Kidney tubule cell (primary cell): Measurements from ENCODE around the gene ANKUB1.

Experiments
- DNase-seq: peaks from one replicate; pipeline ENCODE4 v3.0.0-alpha.2; 2018; ENCODE audit warnings: low spot score

ANKUB1 gene

DNA sequence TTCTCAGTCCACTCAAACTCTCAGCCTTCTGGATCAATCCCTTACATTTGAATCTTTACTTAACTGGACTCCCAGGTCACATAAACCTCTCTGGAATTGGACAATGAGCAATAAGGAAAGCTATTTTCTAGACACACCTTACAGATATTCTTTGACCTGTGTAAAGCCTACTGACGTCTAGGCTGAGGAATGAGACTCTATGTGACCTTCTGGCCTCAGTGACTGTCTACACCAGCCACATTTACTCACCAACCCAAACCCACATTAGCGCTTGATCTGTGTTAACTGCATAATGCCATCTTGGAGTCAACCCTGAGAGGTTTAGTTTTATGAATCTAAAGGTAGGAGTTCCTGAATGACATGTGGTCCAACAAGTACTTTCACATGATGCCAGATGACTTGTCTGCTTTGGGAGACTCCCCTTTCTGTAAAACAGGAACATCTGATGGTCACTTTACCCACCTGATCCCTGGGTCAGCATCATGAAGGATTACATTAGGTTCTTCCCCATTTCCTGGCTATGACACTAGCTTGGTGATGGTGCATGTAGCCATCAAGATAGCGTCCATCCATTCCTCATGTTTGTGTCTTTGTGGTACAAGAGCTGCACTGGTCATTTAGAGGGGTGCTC lies 28.7 kb downstream of the ANKUB1 start:
- DNase-seq = peak; percentile 61

DNA sequence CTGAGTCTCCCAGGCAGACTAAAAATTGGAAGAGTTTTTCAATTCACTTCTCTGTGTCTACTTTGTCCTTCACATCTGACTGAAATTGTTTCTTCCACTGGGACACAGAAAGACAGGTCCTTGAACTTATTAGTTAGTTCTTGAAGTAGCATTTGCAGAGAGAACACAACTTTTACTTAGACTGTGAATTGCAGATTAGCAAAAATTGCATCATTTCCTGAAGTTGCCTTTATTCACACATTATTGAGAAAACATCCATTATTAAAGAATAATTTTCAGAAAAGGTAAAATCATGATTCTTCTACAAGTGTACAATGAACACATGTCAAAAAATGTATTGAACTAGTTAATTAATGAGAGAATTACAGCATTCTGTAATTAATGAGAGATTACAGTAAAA lies 38.6 kb downstream of the ANKUB1 start:
- DNase-seq = no peak

DNA sequence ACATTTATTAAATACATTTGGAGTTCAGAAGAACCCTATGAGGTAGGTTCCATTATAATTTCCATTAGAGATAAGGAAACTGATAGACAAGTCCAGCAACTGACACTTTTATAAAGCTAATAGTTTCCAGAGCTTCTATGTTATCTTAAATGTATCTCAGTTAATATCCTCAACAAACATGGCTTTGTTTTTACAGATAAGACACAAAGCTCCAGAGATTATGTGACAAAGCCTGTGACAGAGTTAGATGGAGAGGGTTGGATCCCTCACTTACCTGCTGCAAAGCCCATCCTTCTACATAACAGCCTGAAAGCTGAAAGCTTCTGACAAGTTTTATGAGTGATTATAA lies 39.6 kb downstream of the ANKUB1 start:
- no peak for DNase-seq

DNA sequence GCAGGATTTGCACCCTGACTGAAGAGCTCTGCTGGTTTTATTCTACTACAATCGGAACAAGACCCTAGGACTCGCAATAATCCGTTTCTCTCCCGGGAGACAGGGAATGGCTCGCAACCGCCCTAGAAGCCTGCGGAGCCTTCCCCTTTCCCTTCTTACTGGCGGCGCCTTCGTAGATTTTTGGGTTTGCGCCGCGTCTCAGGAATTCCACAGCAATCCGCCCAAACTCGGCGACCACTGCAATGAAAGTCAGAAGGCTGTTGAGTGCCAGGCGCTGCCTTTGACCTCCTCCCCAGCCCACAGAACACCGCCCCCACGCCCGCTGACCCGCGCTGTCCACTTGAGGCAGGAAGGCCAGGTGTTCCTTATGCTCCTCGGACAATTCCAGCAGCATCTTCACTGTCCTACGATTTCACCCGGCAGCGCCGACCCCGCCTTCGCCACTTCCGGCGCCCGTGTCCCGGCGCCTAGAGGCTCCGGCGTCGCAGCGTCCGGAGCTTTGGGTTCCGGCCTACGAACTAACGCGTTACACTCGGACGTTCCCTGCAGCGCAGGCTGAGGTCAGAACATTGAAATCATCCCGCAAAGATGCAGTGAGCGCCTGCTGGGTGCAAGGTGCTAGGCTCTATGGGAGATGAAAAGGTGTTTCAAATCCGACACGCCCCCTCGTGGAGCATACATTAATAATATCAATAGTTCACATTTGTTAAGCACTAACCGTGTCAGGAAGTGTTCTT lies 40.1 kb downstream of the ANKUB1 start, which contains the start of gene COMMD2:
TSS of gene COMMD2 (minus strand) at position 439 of the 737 bp plus-strand sequence. CDS start at position 394, 45 bp downstream.
- peak; percentile 95 for DNase-seq

DNA sequence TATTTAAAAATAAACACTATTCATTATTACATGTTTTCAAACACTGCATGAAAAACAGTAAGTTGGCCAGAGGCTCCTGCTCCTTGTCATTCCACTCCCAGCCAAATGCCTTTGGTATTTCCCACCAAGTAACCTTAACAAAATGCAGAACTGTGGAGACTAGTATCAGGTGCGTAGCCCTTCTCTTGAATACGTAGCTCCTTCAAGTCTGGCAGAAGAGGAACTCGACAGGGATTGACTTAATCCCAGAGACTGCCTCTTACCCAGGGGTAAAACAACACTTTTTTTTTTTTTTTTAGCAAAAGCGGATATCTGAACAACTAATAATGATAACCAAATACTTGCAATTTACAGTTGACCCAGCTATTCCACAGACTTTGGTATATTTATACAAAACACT lies 40.8 kb downstream of the ANKUB1 start:
- no peak for DNase-seq

DNA sequence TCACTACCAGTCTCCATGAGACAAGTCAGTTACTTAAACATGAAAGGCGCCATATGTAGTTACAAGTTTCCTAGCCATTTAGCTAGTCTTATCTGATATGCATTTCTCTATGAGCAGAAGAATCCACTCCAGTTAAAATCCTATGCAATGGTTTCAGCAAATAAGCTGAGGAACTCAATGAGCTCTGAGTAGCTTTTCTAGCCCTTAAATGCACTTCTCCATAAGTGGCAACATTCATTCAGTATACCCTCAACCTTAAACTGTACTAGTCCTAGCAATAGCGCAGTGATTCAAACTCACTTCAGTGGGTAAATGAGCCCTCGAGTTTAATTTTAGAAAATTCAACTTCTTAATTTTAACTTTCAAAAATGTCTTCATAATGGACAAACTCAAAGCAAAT lies 47.7 kb downstream of the ANKUB1 start:
- no peak for DNase-seq

DNA sequence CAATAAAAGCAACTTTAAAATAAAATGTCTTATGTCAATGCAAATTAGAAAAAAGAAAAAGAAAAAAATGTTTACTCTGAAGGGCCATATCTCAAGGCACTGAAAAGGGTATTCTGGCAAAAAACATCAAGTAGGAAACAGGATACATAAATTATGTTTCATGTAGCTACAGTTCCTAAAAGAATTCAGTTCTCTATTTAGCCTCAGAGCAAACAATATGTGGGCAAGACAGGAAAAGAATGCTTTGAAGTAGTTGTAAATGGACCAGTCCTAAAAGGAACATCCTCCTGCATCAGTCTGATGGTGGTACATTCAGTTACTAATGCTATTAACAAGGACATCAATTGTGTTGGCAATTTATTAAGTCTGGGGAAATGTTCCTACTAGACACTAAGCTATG lies 48.2 kb downstream of the ANKUB1 start:
- DNase-seq = no peak

DNA sequence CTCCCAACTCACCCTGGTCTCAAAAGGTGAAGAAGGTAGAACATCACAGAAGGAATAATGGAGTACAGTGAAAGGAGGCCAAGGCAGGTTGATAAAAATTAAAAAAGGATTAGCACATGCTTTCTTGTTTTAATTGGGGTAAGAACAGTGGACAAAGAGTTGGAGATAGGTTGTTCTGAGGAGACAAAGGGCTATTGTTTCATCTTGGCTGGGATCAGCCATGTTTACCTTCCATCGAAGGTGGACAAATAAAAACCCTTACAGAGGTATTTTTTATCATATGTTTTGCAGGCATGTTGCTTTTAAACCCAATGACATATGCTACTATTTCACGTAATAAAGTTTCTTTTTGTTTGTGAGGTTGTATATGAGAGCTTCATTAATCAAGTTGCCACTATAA lies 53.0 kb downstream of the ANKUB1 start:
- no peak for DNase-seq

DNA sequence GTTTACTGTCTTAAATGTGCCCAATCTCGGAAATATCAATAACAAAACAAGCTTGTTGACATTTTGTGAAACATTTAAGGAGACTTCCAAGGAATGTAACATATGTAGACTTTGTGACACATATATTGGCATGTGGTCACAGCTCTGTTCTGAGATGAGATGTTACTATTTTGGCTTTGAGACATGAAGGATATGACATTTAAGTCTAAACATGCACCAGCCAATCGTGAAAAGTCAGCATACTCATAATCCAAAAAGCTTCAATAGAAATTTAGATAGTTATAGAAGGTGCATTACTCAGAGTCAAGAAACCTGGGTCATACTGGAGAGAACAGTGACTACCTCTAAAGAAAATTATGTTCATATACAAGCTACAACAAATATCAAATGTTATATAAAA lies 53.5 kb downstream of the ANKUB1 start:
- DNase-seq = no peak

DNA sequence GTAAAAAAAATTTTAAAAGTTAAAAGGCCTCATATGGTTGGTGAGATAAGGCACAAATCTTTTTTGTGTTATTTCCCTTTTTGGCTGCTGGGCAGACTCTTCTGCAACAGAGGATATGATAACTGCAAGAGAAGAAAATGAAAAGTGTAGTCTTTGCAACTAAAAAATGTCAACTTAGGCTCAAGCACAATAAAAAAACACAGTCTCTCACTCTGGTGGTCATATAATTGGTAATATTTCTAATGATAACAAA lies 55.5 kb downstream of the ANKUB1 start:
- no peak for DNase-seq

DNA sequence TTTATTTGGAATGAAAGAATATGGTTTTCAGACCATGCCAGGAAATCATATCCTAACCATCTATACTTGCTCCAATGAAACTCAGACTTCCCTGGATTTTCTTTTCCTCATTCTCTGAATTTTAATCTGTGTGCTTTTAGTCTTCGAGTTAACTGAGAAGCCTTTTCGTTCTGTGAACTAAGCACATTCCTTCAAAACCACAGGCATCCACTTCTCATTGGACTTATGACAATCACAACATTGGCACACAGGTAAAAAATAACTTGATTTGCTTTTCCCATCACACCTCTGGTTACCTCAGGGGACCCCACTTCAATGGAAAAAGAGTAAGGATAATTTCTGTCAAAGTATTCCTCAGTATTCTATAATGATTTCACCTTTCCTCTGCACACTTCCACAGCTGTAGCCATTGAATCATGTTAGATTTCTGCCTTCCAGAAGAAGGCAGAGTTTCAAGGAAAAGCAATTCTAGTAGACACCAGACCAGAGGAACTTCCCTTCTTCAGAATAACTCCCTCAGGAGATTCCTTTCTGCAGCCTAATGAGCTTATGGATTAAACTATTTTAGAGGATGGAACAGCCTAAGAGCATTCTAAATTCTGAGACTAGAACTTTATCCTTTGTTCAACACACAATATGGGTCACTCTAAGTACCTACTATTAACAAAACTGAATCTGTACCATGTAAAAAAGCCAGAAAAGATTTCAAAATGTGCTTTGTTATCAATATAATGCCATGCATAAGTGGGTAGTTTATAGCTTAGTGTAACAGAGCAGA lies 56.0 kb downstream of the ANKUB1 start:
- DNase-seq = peak; percentile 91

DNA sequence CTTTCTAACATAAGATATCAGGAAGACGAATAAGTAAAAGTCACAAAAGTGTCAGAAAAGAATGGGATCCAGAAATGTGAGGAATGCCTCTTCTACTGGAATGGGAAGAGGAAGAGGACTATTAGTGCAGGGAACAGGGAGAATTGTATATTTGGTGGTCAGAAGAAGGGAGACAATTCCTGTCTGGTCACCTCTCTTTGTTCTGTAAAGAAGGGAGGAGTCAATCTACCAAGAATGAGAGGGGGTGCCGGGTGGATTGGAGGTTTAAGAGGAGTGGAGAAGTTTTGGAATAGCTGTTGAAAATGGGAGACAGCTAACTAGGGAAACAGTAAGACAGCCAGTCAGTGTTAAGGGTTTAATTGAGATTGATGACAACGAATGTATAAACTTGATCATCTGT lies 60.1 kb downstream of the ANKUB1 start:
- DNase-seq = no peak

DNA sequence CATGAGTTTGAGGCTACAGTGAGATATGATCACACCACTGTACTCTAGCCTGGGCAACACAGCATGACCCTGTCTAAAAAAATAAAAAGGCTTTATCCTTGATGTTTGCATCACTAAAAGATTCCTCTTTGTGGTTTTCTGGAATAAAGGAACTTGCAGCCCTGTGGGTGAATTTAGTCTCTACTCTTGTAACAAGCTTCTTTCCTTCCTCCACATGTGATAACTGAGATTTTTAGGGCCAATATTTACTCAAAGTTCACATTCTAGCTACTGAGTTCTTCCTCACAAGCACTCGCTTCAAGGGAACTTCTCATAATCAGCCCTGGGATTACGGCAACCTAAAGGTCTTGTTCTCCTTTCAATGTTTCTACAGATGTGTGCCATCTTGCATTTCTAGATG lies 64.7 kb downstream of the ANKUB1 start:
- DNase-seq = no peak

DNA sequence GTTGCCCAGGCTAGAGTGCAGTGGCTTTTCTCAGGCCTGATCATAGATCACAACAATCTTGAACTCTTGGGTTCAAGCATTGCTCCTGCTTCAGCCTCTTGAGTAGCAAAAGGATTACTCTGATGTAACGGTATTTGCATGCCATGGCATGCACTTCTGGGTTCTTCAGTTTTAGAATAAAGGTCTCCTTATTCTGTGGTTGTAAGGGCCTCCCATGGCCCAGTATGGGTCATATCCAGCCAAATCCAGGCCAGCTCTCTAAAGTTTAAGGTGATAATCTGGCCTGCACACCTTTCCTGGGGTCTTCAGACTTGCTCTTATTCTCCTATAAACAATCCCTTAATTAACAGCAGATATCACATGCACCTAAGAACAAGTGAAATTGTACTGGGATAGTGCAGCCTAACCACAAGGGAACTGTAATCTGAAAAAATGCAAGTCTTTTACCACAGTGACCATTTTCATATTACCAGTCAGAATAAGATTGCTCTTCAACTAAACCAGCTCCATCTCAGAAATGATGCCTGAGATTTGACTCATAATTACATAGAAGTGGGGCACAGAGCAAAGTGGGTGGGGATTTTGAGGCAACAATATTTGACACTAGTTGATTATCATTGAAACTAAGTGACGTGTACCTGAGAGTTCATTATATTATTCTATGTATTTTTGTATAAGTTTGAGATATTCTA lies 65.5 kb downstream of the ANKUB1 start:
- DNase-seq = no peak

DNA sequence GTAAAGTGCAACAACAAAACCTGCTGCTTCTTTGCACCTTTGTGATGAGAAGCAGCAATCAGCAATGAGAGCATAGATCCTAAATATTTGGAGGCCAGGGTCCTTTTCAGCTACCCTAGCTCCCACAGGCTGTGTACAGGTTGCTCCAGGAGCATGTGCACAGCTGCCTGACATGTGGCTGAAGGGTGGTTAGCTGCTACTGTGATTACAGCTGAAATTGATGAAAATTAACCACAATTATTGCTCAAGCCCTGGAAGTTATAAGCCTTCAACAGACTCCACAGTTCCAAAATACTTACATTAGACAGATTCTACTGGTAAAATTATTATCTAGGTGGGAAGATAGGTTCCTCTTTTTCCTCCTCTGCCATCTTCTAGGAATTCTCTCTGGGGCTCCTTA lies 68.6 kb downstream of the ANKUB1 start:
- no peak for DNase-seq

DNA sequence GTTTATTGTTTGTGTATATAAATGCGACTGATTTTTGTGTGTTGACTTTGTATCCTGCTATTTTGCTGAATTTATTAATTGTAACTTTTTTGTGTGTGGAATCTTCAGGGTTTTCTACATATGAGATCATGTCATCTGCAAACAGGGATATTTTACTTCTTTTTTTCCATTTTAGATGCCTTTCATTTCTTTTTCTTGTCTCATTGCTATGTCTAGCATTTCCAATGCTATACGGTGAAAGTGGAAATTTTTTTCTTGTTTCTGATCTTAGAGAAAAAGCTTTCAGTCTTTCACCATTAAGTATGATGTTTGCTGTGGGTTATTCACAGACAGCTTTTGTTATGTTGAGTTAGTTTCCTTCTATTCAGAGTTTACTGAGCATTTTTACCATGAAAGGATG lies 71.4 kb downstream of the ANKUB1 start:
- DNase-seq = no peak

DNA sequence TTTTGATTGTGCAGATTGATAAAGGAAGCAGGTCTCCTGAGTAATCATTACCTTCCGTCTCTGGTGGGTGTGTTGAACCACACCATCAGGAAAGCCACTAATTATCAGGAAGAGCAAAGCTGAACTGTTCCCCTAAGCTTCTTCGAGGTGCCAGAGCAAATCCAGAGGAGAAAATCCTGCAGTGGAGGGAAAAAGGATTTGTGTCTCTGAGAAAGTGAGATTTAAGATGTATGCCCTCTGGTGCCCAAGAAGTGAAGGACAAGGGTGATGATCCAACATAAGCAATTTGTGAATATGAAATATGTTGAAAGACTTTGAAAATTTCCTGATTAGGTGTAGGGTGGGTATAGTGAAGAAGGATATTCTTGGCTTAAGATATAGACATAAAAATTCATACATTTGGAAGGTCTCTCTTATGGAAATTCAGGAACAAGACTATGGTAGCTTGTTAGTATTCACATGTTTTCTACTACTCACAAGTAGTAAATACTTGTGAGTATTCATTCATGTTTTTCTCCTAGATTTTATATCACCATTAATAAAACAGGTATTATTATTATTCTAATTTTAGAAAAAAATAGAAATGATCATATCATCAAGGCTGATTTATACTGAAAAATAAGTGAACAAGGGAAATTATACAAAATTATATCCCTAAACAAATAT lies 74.8 kb downstream of the ANKUB1 start:
- peak; percentile 73 for DNase-seq

DNA sequence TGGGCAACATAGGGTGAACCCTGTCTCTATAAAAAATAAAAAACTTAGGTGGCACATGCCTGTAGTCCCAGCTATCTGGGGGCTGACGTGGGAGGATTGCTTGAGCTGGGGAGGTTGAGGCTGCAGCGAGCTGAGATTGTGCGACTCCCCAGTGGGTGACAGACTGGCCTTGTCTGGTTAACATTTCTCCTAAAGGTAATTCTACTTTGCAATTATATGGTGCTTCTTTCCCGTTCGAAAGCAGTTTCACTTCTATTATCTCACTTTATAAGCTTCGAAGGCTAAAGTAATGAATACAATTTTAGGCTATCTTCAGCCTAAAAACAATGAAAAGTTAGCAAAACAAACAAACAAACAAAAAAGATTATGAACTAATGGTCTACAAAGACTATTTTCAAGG lies 75.4 kb downstream of the ANKUB1 start:
- DNase-seq = no peak

DNA sequence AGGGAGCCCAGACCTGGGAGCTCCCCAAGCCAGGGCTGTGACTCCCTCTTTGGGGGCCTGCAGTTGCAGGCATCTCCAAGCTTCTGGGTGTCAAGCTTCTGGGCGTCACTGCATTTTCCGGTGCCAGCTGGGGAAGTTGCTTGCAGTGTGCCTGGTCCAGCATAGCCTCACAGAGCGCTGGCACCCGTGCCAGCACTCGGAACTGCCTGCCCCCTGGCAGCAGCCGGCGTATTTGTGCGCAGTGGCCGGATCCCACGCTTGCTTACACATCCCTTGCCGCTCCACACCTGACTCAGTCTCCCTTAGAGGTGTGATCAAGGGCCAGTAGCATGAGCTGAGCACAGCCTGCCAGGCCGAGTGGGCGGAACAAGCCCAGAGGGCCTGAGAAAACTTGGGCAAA lies 77.1 kb downstream of the ANKUB1 start:
- DNase-seq = no peak

DNA sequence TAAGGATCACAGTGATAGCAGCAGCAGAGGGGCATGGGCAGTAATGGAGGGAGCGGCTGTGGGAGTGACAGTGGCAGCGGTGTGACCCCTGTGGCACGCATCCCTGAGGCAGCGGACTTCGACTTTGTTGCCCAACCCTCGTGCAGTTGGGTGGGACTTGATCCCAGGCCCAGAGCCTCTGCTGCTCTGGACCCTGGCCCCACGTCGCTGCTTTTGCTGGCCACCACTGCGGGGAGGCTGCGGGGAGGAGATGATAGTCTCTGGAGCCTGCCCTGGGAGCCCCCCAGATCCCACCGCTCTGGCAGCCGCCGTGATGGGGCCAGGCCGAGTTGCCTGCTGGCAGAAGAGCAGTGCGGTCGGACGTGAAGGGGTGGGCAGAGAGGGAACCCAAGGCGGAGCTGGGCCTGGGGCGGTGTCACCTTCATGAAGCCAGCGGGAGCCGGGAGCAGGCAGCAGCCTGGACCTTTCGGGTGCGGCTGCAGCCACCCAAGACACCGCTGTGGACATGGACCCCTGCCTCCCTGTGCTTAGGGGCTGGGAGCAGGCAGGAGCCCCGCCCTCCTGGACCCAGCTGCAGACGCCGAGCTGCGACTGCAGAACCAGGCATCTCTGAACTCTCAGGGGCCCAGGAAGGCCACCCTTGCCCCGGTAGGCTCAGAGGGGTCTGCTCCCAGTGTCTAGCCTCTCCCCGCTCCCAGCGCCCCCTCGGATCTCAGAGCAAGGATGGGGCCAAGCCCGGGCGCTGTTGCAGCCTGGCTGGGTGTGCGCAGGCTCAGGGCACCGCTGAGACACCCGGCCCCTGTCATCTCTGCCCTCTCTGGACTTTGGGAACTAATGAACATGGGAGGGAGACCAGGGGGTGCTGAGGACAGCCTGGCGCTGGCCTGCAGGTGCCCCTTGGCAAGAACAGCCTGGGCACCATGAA lies 78.4 kb downstream of the ANKUB1 start:
- DNase-seq = no peak
